ENCODE results near the gene YDJC. TPM values are rescaled to one million over a fixed set of nuclear protein-coding genes. Genes with fewer than 3 reads are reported as not detected.

Gene YDJC
- total and polyA plus RNA-seq, 9 of the 15 experiments (the other 6 are each of a cell fraction or from before 2014, with no cell fraction given), result 13.5 to 871 (median 164) TPM

DNA sequence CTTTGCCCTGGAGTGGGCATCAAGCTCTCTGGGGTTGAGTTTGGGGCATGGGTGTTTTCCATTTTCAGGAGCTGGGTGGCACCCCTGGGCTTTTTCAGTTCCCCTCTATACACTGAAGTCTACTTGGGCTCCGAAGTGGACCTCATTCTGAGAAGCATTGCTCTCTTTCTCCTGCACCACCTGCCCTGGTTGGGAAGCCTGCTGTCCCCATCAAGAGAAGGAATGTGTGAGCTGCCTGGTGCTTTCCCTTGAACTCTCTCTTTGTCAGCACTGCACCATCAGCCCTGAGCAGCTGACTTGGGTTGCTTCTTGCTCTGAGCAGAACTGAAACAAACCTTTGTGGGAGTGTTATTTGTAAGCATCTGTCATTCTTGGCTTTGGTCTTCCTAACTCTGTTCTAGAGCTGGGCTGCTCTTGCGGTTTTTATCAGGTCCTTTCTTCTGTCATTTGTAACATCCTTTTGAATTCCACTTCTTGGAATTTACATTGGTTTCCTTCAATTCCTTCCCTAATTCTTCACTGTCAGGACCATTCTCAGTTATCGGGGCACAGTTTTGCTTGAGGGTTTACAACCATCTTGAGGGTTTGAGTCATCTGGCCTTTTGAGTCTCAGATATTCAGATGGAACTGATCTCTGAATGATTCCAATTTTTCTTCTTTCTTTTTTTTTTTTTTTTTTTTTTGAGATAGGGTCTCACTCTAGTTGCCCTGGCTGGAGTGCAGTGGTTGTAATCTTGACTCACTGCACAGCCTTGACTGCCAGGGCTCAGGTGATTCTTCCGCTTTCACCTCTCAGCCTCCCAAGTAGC lies 41.8 kb downstream of the YDJC start (continued):
- peak; percentile 47; the same call in 1 of the 2 replicates for TF ChIP-seq PPARD (CRISPR knock-in tag; IDR thresholded peaks at IDR 0.05)
- no peak; the same call in 1 of the 2 replicates for TF ChIP-seq CREB1 (IDR thresholded peaks at IDR 0.05)
- TF ChIP-seq CREB1 (CRISPR knock-in tag; IDR thresholded peaks at IDR 0.05), result no peak
- TF ChIP-seq FOXK1 (CRISPR knock-in tag; IDR thresholded peaks at IDR 0.05; ENCODE audit: borderline replicate concordance), result no peak
- TF ChIP-seq, protein P1, sequence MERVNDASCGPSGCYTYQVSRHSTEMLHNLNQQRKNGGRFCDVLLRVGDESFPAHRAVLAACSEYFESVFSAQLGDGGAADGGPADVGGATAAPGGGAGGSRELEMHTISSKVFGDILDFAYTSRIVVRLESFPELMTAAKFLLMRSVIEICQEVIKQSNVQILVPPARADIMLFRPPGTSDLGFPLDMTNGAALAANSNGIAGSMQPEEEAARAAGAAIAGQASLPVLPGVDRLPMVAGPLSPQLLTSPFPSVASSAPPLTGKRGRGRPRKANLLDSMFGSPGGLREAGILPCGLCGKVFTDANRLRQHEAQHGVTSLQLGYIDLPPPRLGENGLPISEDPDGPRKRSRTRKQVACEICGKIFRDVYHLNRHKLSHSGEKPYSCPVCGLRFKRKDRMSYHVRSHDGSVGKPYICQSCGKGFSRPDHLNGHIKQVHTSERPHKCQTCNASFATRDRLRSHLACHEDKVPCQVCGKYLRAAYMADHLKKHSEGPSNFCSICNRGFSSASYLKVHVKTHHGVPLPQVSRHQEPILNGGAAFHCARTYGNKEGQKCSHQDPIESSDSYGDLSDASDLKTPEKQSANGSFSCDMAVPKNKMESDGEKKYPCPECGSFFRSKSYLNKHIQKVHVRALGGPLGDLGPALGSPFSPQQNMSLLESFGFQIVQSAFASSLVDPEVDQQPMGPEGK (CRISPR knock-in tag; IDR thresholded peaks at IDR 0.05; ENCODE audit: borderline replicate concordance), result no peak
- TF ChIP-seq ZNF609 (CRISPR knock-in tag; IDR thresholded peaks at IDR 0.05; ENCODE audit: borderline replicate concordance), result no peak
- 0 out of 2 replicates have a peak, but pooled peaks have one; percentile 54 for TF ChIP-seq CCAR2 (IDR thresholded peaks at IDR 0.05; ENCODE audit: low read depth, low read length)
- TF ChIP-seq HLTF (IDR thresholded peaks at IDR 0.05), result no peak
- no peak for TF ChIP-seq POLR3A (IDR thresholded peaks at IDR 0.05; ENCODE audit: borderline replicate concordance, extremely low read depth, insufficient read depth, insufficient read length)
- TF ChIP-seq, protein P2, sequence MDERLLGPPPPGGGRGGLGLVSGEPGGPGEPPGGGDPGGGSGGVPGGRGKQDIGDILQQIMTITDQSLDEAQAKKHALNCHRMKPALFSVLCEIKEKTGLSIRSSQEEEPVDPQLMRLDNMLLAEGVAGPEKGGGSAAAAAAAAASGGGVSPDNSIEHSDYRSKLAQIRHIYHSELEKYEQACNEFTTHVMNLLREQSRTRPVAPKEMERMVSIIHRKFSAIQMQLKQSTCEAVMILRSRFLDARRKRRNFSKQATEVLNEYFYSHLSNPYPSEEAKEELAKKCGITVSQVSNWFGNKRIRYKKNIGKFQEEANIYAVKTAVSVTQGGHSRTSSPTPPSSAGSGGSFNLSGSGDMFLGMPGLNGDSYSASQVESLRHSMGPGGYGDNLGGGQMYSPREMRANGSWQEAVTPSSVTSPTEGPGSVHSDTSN (CRISPR knock-in tag; IDR thresholded peaks at IDR 0.05; ENCODE audit: low read depth), result no peak
- TF ChIP-seq, protein P2 (tag; conservative IDR thresholded peaks at IDR 0.05; ENCODE audit: low read depth), result no peak
- no peak for TF ChIP-seq MCM7 (IDR thresholded peaks at IDR 0.05)
- no peak for TF ChIP-seq GABPA (tag; conservative IDR thresholded peaks at IDR 0.05; ENCODE audit: low read depth)
- TF ChIP-seq SAFB2 (IDR thresholded peaks at IDR 0.05; ENCODE audit: borderline replicate concordance, low read depth, low read length, severe bottlenecking), result no peak
- TF ChIP-seq NFE2L1 (tag; IDR thresholded peaks at IDR 0.05; ENCODE audit: borderline replicate concordance, low read depth), result no peak
- TF ChIP-seq, protein P3, sequence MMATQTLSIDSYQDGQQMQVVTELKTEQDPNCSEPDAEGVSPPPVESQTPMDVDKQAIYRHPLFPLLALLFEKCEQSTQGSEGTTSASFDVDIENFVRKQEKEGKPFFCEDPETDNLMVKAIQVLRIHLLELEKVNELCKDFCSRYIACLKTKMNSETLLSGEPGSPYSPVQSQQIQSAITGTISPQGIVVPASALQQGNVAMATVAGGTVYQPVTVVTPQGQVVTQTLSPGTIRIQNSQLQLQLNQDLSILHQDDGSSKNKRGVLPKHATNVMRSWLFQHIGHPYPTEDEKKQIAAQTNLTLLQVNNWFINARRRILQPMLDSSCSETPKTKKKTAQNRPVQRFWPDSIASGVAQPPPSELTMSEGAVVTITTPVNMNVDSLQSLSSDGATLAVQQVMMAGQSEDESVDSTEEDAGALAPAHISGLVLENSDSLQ (IDR thresholded peaks at IDR 0.05), result no peak

All from K562 (cell line).